Medulla oblongata (tissue), 1 donor: ENCODE data around the gene CLSTN1.
A peak's percentile ranks its signal among the peaks of the same experiment; 100 is the strongest.

Experiments
- DNase-seq: peaks from one replicate; pipeline ENCODE4 v3.0.0-alpha.2; 2015; ENCODE audit errors: extremely low spot score

Gene CLSTN1

GRCh38 chr1:9823943-9824701, at the start of gene CLSTN1:
Gene CLSTN1 (minus strand): TSS chr1:9823965. CDS start chr1:9823733, 232 bp downstream.
- DNase-seq: peak; percentile 90

GRCh38 chr1:9873385-9873784, 49.6 kb upstream of the CLSTN1 start:
- no peak for DNase-seq

GRCh38 chr1:9872430-9873165, 48.8 kb upstream of the CLSTN1 start:
- DNase-seq: no peak

GRCh38 chr1:9871707-9872425, 48.1 kb upstream of the CLSTN1 start:
- no peak for DNase-seq

GRCh38 chr1:9871021-9871420, 47.3 kb upstream of the CLSTN1 start:
- DNase-seq: no peak

GRCh38 chr1:9870572-9870971, 46.8 kb upstream of the CLSTN1 start:
- no peak for DNase-seq

- no peak for DNase-seq
These were observed 46.1 kb upstream of the CLSTN1 start for GRCh38 chr1:9869831-9870251.

GRCh38 chr1:9868244-9868590, 44.5 kb upstream of the CLSTN1 start:
- no peak for DNase-seq

GRCh38 chr1:9867408-9868243, 43.9 kb upstream of the CLSTN1 start:
- peak; percentile 80 for DNase-seq

GRCh38 chr1:9866836-9867235, 43.1 kb upstream of the CLSTN1 start:
- DNase-seq: no peak

GRCh38 chr1:9865724-9866123, 42.0 kb upstream of the CLSTN1 start:
- DNase-seq: no peak

GRCh38 chr1:9863371-9863770, 39.6 kb upstream of the CLSTN1 start:
- DNase-seq: no peak

- no peak for DNase-seq
These were observed 37.6 kb upstream of the CLSTN1 start for GRCh38 chr1:9861360-9861759.

- no peak for DNase-seq
These were observed 37.1 kb upstream of the CLSTN1 start for GRCh38 chr1:9860887-9861286.

- no peak for DNase-seq
These were observed 35.7 kb upstream of the CLSTN1 start for GRCh38 chr1:9859281-9860014.

GRCh38 chr1:9858293-9859035, 34.7 kb upstream of the CLSTN1 start:
- DNase-seq: no peak

- DNase-seq: no peak
These were observed 31.4 kb upstream of the CLSTN1 start for GRCh38 chr1:9855186-9855585.

- DNase-seq: no peak
These were observed 29.5 kb upstream of the CLSTN1 start for GRCh38 chr1:9853249-9853595.

GRCh38 chr1:9852410-9853248, 28.9 kb upstream of the CLSTN1 start:
- DNase-seq: peak; percentile 67
